HG03521 (cell line): ENCODE results near the gene FAM13A.
"Not testable (repeated sequence)": the region's sequence is repeated elsewhere in the genome, so short reads cannot be mapped to it uniquely, and the experiment has no call there.

Experiments
- ATAC-seq: cut with Tn5 transposase; IDR thresholded peaks from one replicate; pipeline ENCODE4 v1.9.1; 2021; ENCODE audit warnings: mild to moderate bottlenecking, moderate library complexity; ENCODE audit not compliant: unreplicated experiment

Gene FAM13A

DNA sequence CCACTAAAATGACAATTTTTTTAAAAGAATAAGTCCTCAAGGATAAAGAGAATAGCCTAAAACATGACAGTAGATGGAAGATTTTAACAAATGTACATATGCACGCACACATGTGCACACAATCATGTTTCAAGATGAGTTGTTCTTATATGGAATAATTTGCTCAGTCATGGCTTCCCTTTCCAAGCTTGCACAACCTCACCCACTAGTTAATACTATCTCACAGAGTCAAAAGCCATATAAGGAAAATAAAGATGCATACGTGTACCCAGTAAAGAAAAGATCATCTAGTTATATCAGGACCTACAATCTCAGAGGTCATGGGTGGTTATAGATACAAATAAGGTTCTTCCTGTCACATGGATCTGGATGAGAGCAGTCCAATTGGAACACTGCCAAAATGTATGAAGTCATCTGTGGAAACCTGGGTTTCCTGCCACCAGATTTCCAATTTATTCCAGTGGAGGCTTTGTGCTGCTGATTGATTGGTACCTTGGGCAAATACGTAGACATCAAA is 56.1 kb downstream of the FAM13A start:
- no peak for ATAC-seq

GRCh38 chr4:89000382-89000781 is 56.6 kb downstream of the FAM13A start:
- ATAC-seq: no peak

- no peak for ATAC-seq
Observed at GRCh38 chr4:88999392-88999930, 57.5 kb downstream of the FAM13A start.

GRCh38 chr4:88998891-88999290 is 58.1 kb downstream of the FAM13A start:
- no peak for ATAC-seq

DNA sequence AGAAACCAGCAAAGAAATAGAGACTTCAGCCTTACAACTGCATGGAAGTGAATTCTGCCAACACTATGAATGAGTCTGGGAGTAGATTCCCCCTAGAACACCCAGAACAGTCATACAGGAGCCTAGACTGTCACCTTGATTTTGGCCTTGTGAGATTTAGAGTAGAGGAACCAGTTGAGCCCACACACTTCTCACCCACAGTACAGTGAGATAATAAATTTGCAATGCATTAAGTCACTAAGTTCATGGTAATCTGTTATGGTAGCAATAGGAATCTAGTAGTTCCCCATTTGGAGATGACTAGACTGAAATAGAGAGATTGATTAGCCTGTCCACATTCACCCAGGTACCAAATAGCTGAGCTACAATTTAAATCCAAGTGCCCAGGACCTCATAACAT is 59.0 kb downstream of the FAM13A start:
- no peak for ATAC-seq

DNA sequence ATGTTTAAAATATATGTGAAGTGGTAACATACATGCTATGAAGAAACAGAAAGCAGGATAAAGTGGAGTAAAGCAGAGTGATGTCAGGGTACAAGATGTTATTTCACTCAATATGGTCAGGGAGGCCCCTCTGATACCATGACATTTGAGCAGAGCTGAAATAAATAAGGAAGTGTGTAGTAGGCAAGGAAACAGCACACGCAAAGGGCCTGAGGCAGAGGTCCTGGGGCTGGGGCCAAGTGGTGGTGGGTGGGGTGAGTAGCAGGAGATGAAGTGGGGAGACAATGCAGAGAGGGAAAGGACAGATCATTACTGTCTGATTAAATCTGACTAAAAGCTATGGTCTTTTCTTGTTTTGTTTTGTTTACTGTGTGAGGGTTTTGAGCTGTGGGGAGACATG is 61.1 kb downstream of the FAM13A start:
- no peak for ATAC-seq

DNA sequence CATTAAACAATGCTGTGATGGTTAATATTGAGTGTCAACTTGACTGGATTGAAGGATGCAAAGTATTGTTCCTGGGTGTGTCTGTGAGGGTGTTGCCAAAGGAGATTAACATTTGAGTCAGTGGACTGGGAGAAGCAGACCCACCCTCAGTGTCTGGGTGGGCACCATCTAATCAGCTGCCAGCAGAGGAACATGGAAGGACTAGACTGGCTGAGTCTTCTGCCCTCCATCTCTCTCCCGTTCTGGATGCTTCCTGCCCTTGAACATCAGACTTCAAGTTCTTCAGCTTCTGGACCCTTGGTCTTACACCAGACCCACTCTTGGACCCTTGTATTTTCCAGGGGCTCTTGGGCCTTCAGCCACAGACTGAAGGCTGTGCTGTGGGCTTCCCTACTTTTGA is 61.7 kb downstream of the FAM13A start:
- not testable (repeated sequence) for ATAC-seq

DNA sequence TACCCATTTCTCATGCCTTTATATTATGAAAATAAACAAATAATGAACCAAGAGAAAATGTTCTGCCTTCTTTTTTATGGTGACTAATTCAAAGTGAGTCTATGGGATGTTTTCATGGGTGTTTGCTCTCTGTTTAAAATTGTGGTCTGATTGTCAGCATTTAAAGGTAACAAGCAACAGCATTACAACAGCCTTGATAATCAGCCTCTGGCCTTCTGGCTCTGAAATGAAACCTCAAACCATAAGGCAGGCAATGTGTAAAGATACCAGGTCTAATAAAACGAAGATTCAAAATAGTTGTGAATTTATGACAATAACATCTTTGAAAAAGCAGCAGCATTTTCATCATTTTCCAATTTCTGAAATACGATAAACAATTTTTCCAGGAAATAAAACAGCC is 63.7 kb downstream of the FAM13A start:
- no peak for ATAC-seq

GRCh38 chr4:88991746-88992145 is 65.2 kb downstream of the FAM13A start:
- ATAC-seq: no peak

GRCh38 chr4:88989990-88990389 is 67.0 kb downstream of the FAM13A start:
- no peak for ATAC-seq

- ATAC-seq: no peak
Observed at GRCh38 chr4:88985088-88985773, 71.8 kb downstream of the FAM13A start.

GRCh38 chr4:88982757-88983156 is 74.2 kb downstream of the FAM13A start:
- no peak for ATAC-seq

- peak; percentile 78 for ATAC-seq
Observed at GRCh38 chr4:88981993-88982392, 75.0 kb downstream of the FAM13A start.

- no peak for ATAC-seq
Observed at GRCh38 chr4:88981556-88981955, 75.4 kb downstream of the FAM13A start.

DNA sequence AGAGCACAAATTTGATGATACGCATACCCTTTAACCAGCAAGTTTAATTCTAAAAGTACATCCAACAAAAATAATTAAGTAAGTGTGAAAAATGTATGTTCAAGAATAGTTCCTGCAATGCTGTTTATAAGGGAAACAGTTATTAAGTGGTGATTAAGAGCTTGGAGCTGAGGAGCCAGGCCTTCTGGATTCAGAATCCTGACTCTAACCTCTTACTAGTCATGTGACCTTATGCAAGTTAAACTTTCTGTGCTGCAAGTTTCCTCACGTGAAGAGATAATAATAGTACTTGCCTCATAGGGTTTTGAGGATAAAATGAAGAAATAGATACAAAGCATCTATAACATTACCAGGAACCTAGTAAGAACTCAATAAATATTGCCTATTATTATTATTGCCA is 77.7 kb downstream of the FAM13A start:
- ATAC-seq: no peak

DNA sequence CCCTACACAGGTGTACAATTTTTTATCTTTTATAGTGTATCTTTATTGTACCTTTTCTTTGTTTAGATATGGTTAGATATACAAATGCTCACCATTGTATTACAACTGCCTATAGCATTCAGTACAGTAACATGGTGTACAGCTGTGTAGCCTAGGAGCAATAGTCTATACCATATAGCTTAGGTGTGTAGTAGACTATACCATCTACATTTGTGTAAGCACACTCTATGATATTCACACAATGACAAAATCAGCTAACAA is 80.3 kb downstream of the FAM13A start:
- ATAC-seq: no peak

GRCh38 chr4:88975958-88976774 is 80.8 kb downstream of the FAM13A start:
- no peak for ATAC-seq

DNA sequence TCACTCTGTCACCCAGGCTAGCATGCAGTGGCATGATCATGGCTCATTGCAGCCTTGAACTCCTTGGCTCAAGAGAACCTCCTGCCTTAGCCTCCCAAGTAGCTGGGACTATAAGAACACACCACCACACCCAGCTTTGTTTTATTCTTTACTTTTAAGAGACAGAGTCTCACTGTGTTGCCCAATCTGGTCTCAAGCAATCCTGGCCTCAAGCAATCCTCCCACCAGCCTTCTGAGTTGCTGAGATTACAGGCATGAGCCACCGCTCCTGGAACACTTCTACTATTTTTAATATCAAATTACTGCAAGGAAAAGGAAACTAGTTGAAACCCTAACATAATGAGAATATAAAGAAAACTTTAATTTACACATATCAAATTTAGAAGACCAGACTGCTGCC is 85.4 kb downstream of the FAM13A start:
- ATAC-seq: no peak

- ATAC-seq: no peak
Observed at GRCh38 chr4:88969746-88970145, 87.2 kb downstream of the FAM13A start.

GRCh38 chr4:88969271-88969670 is 87.7 kb downstream of the FAM13A start:
- no peak for ATAC-seq

DNA sequence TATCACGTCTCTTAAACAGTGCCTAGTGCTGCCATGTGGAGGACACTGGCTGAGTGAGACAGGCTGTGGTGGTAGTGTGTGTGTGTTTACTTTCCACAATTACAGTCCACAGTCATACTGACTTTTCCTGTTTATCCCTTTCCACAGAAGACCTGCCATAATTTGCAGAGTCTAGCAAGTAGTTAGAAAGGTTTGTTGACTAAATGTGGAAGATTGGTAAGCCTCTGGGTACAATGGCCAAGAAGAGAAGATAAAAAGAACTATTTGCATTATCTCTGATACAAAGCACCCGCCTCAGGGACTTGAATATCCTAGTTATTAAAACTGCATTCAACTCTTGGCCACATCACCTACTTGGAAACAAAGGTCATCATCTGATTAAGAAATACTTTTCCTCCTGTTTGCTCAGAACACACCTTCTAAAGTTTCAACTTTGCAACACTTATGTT is 89.1 kb downstream of the FAM13A start:
- ATAC-seq: no peak

DNA sequence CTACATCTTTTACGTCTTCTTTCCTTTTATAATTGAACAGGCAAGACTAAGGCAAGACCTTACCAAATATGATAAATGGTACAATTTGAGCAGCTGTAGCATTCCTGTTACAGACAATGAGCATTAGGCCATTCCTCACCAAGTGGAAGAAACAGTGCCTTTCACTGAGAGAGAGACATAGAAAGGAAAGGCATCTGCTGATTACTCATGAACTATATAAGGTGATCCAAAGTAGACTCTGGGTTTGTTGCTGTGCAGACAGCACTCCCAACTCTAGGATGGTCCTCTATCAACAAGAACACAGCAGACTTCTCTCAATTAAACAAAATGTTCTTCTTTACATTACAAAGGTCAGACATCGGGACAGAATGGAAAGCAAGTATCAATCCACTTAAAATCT is 91.9 kb downstream of the FAM13A start:
- no peak for ATAC-seq
